HG03432 (cell line): Measurements from ENCODE around the gene RPL26.
A peak's percentile ranks its signal among the peaks of the same experiment; 100 is the strongest.

Experiments
- ATAC-seq: cut with Tn5 transposase; IDR thresholded peaks from one replicate; pipeline ENCODE4 v1.9.1; 2021; ENCODE audit warnings: mild to moderate bottlenecking, moderate library complexity; ENCODE audit not compliant: unreplicated experiment

The RPL26 gene

DNA sequence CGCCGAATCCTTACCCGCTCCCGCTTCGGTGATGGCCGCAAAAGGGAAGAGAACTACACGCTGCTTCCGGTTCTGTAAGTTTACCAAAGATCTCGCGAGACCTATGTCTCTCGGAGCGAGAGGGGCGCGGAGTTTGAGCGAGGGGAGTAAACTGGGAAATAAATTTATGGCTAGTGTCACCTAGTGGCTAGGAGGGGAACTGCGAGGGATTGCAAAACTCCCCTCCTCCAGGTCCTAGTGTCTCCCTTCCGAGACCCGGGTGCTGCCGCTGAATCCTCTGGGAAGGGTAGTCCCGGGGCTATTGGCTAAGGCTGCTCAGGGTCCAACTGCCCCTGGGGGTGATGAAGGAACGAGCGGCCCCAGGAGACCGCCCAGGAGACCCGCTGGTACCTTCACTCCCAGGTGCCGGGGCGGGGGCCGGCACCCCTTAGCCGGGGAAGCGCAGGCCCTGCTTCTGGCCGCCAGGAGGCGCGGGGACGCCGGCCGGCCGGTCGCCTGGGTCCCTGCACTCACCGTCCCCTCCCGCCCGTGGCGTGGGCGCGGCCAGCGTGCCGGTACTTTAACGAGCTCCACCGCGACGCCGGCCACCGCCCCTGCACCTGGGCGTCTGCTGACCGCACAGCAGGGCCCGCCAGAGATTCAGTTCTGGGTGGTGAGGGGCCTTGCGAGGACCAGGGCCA lies at the start of gene RPL26:
RPL26 (minus strand) TSS at position 51 of the 680 bp plus-strand sequence. CDS start 883 bp downstream, outside the sequence.
- peak; percentile 92 for ATAC-seq

DNA sequence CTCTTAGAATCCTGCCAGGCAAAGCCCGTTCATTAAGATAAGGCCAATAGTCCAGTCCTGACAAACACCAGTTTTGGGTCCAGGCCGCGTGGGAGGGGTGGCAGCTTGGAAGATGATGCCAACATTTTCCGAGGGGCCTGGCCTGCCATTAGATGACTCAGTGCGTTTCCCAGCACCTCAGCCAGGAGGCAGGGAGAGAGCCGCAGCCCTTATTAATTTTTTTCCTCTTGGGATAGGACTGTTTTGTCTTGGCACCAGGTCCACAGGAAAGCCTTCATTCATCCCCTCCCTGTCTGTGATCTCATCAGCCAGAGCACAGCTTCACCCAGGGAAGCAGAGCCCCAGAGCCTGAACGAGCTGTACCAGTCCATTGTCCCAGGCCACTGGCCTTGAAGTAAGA lies 48.0 kb upstream of the RPL26 start:
- ATAC-seq, result no peak

DNA sequence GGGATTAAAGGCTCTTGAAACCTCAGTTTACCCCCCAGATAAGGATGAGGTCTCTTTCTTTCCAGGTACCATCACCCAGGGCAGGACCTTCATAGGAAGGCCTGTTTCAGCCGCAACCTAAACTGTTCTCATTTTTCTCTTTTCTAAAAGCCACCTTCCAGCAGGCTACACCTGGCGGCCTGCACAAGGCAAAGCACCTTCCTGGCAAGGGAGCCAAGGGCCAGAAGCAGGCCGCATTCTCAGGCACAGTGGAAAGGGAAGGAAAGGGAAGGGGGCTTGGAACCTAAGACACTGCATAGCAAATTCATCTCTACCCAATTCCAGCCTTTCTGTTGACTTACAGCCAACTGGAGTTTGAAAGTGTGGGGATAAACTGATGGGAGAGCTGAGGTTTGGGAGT lies 43.8 kb upstream of the RPL26 start:
- no peak for ATAC-seq

DNA sequence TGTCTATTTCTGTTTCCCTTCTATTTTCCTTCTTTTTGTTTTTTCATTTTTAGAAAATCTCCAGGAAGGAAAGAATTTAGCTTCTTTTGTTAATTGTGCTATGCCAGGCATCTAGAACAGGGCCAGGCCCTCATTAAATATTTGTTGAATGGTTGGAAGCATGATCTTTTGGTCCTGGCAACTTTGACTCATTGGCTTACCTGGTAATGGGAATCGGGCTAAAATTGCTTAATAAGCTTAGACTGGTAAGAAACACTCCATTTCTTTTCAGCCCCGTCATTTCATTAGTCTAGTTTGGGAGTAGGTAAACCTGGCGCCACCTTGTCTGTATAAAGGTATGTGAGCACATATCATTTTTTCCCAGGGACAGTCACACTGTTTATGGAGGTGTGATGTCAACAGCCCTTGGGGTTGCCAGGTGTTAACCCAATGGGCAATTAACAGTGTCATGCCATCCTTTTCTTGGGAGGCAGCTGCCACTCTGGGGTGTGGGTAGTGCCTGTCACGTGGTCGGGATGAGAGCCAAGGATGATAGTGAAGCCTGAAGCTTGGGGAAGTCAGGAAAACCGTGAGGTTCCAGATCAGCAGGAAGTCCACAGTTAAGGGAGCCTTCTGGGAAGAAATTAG lies 43.2 kb upstream of the RPL26 start:
- ATAC-seq, result no peak

DNA sequence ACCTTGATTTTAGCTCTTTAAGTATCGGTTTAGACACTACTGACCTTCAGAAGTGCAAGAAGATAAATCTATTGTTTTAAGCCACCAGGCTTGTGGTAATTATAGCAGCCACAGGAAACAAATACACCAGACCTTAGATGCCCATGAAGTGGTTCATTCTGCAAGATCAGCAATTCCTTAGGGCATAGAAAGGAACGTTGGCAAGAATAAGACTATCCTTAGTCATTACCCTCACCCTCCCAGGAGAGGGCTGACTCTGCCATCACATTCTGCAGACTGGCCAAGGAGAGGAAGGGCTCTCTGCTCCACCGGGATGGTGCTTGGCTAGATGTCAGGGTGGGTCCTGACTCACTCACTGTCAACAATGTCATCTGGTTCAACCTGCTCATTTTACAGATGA lies 38.6 kb upstream of the RPL26 start:
- no peak for ATAC-seq

DNA sequence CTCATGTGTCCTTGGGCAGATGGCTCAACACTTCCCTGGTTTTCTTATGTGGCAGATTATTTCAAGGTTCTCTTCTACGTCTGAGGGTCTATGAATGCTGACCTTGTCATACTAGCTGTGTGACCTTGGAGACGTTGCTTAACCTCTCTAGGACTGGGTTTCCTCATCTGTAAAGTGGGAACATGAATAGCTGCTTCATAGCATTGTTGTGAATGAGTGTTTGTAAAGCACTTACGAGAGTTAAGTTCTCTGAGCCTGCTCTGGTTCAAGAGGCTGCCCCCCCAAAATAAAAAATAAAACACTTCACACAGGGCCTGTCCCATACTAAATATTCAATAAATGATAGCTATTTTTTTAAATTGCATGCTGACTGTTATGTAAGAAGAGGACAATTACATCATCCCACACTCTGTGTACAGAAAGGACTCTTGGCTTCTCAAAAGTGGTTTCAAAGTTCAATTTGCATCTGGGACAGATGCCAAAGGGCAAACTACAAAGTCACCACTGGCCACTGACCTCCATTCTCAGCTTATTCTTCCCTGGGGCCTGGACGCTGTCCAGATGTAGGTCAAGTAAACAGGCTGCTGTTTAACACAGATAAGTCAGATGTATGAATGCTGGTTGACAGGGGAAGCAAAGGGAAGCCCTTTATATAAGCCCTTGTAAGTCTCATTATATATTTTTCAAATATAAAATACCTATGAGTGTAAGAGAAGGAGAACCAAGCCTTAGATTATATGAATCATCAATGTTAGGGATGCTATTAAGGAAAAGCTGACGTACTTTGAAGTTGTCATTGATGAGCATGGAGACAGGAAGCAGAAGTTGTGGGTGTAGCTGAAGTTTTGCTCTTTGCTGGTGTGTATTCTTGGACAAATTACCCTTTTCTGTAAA lies 37.3 kb upstream of the RPL26 start:
- no peak for ATAC-seq

DNA sequence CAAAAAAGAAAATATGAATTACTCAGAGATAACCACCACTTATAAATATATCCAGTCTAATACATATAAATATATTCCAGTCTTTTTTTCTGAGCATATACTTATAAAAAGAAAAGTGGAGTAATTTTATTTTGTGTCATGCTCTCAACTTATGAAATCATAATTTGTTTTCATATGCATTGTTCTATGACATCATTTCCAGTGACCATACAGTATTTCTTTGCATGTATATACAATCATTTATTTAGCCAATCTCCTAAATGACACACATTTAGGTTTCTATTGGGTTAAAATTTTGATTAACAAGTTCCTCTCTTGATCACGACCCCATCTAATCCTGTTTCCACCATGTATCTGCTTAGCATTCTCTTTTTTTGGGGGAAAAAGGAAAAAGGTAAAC lies 36.3 kb upstream of the RPL26 start:
- no peak for ATAC-seq

DNA sequence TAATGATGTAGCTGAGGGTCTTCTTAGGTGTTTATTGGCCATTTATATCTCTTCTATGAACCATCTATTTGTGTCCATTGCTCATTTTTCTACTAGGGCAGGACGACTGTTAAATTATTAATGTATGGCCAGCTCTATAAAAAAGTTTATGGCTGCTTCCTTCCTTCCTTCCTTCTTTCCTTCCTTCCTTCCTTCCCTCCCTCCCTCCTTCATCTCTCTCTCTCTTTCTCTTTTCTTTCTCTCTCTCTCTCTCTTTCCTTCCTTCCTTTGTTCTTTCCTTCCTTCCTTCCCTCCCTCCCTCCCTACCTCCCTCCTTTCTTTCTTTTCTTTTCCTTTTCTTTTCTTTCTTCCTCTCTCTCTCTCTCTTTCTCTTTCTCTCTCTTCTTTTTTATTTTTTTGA lies 35.5 kb upstream of the RPL26 start:
- ATAC-seq, result no peak

DNA sequence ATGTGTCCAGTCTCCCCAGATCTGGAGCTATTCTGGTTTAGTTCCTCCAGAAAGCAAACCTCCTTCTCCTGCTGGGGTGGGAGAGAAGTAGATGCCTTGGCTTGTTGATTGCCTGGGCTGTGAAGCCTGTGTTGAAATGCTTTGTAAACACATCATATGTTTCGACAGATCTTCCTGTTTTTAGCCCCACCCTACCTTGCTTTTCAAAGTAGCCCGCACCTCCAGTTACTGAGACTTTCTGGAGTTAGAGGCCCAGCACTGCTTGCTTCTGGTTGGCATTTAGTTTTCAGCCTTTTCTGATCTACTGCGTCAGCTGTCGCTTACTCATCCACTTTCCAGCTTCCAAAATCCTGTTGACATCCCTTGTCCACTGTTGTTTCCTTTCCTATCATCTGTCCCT lies 34.8 kb upstream of the RPL26 start:
- no peak for ATAC-seq

DNA sequence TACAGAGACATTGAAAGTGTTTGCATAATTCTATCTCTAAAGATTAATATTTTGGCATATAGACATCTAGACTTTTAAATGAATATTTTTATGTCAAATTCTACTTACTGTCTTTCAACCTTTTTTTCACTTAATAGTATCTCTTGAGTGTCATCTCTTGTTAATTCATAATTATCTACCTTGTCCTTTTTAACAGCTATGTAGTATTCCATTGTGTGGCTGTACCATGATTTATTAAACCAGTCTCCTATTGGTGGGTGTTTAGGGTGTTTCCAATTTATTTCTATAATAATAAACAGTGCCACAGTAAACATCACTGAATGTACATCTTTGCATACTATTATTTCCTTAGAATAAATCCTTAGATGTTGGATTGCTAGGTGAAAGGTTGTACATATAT lies 30.9 kb upstream of the RPL26 start:
- no peak for ATAC-seq

DNA sequence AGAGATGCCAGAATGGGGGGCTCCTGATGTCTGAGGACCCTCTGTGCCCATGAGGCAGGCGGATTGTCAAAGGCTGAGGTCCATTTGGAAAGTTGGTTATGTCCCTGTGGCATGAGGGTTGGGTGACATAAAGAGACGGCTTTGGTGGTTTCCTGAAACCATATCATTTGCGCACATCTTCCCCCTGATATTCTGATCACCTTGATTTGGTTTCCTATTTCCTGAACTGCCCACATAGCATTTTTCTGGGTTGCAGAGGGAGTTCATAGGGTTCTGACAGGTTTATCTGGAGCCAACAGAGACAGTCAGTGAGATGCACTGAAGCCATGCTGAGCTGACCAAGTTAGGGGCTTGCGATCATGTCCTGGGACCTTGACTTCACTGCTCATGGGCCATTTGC lies 30.3 kb upstream of the RPL26 start:
- no peak for ATAC-seq

DNA sequence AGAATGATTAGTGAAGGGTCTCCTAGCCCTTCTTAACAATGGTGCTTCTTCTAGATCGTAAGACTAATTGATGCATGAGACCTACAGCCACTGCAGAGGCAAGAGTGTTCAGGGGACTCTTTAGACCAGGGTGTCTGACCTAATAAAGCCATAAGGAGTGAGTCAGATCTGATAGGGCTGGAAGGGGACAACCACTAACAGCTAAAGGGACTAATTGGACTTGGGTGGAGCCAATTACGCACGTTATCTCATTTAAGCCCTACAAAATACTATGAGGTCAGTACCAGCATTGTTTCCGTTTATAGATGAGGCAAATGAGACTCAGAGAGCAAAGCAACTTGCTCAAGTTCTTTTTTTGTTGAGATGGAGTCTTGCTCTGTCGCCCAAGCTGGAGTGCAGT lies 29.1 kb upstream of the RPL26 start:
- no peak for ATAC-seq

DNA sequence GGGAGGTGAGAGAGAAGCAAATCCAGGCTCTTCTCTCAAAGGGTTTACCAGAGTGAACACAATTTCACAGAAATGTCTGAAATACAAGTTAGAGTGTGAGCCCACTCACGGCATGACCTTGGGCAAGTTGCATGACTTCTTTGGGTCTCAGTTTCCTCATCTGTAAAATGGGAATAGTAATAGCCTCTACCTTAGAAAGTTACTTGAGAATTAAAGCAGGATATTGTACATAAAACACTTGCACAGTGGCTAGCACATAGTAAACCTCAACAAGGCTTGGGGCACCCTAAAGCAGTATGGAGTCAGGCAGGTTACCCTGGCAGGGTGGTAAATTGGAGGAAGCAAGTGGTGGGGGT lies 27.9 kb upstream of the RPL26 start:
- no peak for ATAC-seq

DNA sequence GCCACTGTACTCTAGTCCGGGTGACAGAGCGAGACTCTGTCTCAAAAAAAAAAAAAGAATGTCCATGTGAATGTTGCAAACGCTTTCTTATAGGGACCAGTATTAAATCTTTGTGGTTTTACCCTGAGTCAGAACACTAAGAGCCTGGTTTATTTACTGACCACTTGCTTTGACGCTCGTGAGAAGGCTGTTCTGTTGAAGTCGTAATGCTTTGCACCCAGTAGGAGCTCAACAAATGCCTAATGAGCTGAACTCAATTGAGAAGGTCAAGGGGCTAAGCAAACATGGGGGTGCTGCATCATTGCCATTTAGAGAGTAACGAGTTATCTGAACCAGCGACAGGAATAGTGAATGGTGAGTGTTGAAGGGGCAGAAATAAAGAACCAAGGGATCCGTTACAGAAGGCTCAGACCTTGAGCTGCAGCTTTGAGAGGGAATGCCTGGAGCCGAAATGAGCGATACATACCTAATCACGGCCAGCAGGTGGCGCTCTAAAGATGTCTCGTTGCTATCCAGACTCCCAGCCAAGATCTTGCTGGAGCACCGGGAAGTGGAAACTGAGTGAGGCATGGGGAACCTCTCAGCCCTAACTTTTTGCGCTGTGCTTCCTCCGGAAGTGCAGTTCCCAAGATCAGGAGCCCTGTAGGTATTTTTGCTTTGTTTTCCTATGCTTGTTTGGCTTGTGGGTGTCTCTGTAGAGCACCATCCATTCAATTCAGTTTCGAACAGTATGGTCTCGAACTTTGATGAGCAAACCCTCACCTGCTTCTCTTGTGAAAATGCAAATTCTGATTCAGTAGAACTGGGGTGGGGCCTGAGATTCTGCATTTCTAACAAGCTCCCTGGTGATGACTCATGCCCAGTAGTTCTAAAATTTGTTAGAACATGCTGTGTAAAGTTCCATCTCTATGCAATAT lies 27.2 kb upstream of the RPL26 start:
- peak; percentile 48 for ATAC-seq

DNA sequence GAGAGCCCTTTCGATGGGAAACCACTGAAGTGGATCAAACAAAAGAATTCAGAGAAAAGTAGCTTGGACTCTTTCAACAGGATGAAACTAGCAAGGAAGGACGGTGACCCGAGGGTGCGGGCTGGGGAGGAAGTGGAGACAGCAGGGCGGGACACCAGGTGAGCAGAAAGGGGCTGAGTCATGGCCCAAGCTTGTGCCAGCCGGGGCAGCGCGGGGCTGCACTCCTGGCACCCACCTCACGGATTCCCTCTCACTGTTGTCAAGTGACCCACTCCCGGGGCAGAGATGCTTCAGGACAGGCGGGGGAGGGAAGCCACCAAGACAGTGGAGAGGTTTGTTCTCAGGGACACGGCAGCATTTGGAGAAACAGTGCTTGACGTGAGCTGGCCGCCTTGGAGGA lies 25.4 kb upstream of the RPL26 start:
- no peak for ATAC-seq

DNA sequence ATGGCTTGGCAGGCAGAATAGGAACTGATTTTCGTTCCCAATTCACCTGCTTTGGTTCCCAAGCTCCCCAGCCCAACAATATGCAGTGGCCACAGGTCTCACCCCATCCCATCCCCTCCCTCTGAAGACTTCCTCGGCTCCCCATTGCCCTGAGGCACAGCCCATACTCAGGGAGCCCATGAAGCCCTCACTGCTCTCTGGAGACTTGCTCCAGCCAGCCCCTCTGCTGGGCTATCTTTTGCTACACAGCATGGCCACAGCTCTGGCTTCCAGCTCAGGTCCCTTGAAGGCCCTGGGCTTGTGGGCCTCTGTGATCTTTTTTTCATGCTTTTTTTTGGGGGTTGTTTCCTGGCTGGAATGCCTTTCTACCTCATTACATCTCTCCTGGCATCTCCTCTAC lies 23.2 kb upstream of the RPL26 start:
- no peak for ATAC-seq

DNA sequence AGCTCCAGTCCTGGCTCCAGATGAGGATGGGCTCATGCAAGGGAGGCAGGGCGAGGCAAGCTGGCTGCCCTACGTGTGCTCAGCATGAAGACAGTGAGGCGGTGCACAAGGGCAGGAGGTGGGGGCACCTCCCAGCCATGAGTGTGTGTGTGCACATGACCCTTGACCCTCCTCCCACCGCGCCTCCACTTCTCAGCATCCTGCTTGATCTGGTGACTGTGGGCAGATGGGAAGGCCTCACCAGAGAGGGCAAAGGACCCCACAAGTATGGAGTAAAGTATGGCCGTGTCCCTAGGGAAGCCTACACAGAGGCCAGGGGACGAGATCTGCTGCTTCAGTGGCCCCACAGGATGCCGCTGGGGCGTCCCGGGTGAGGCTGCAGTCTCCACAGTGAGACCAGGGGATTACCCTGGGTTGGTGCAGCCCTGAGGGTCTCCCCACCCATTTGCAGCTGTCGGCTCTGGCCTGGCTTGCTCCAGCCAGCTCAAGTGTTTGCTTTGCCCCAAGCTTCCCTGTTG lies 22.6 kb upstream of the RPL26 start:
- no peak for ATAC-seq

DNA sequence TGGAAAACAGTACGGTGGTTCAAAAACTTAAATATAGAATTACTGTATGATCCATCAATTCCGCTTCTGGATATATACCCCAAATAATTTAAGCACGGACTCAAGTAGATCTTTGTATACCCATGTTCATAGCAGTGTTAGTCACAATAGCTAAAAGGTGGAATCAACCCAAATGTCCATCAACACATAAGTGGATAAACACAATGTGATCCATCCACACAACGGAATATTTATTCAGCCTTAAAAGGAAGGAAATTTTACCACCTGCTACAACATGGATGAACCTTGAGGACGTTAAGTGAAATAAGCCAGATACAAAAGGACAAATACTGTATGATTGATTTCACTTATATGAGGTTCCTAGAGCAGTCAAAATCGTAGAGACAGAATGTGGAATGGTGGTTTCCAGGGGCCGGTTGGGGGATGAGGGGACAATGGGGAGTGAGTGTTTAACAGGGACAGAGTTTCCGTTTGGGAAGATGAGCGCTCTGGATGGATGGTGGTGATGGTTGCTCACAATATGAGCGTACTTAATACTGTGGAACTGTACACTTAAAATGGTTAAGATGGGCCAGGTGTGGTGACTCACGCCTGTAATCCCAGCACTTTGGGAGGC lies 20.0 kb upstream of the RPL26 start:
- ATAC-seq, result no peak

DNA sequence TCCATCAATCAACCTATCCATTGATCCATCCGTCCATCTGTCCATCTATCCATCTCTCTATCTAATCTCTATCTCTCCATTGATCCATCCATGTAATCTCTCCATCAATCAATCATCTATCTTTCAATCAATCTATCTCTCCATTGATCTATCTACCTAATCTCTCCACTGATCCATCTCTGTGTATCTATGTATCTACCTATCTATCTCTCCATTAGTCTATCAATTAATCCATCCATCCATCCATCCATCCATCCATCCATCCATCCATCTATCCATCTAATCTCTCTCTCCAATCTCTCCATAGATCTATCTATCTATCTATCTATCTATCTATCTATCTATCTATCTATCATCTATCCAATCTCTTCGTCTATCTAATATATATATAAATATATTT lies 18.1 kb upstream of the RPL26 start:
- no peak for ATAC-seq

DNA sequence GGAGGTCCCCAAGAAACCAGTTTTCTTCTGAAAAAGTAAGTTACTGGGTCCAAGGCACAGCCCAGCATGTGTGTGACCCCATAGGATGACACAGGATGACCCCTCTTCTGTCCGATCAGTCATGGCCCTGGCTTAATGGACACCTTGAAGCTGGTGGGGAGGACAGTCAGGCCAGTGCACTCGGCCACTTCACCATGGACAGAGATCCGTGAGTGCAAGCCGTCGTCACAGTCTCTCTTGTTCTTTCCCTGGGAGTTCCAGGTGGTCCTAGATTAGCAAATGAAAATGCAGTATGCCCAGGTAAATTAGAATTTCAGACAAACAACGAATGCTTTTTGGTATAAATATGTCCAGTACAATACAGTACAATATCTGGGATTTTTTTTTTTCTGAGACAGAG lies 16.0 kb upstream of the RPL26 start:
- no peak for ATAC-seq
